ENCODE data around the gene TMEM187. TPM values are rescaled to one million over a fixed set of nuclear protein-coding genes. Genes with fewer than 3 reads are reported as not detected.

TMEM187 gene
- total and polyA plus RNA-seq, 2 donors from 2014 or later: 9.6 to 12.4 TPM

DNA sequence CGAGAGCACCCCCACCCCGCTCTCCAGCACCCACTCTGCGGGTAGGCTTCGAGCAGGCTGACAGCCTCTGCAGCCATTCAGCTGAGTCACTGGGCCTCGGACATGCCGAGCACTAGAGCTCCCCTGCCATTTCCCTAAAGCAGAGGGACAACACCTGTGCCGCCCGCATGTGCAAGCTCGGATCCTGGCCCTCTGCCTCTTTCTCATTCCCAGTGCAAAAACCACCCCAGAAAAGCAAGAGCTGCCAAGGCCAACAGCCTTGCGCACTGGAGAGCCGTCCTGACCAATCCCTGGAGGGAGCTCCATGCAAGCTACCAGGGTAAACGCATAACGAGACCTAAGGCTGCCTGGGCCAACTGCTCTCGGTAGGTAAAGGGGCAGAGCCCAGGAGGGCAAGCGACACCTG lies 6.3 kb upstream of the TMEM187 start:
- H3K27ac ChIP-seq (ENCODE audit: low read depth in 2 of 2, low read length in 2 of 2): no peak overlapping the region
- no peaks in the 10 kb centered on the region for H3K9me3 ChIP-seq (ENCODE audit: control insufficient read depth in 2 of 3, insufficient read depth in 1 of 3, low read length in 3 of 3)
- H3K36me3 ChIP-seq (ENCODE audit: control insufficient read depth in 2 of 3, insufficient read depth in 3 of 3, low read length in 3 of 3): peaks cover 4 to 13% (median 5%) of the 10 kb centered on the region in 3 donors
- H3K9ac ChIP-seq (ENCODE audit: low read length in 3 of 3): no peak overlapping the region
- no peaks in the 10 kb centered on the region for H3K27me3 ChIP-seq (ENCODE audit: control insufficient read depth, insufficient read depth, low read length)
- intact Hi-C loops (cut with DNase I): no loop called here
- no peak overlapping the region for H3K4me3 ChIP-seq (ENCODE audit: low read length in 3 of 3)
- DNase-seq (peak in 1 of 5 donors; percentile 71), FAIRE-seq (no peak)
- TF ChIP-seq CTCF (IDR thresholded peaks at IDR 0.05; ENCODE audit: borderline replicate concordance, extremely low read depth, insufficient read depth): no peak
- H3K4me1 ChIP-seq (ENCODE audit: control insufficient read depth in 2 of 3, insufficient read depth in 2 of 3, low read depth in 1 of 3, low read length in 3 of 3): peaks cover 0 to 34% (median 19%) of the 10 kb centered on the region in 3 donors

GRCh38 chrX:153966841-153967535 lies 5.6 kb upstream of the TMEM187 start:
- DNase-seq (peak in 1 of 5 donors; percentile 68), FAIRE-seq (no peak)
- Histone ChIP-seq H3K4me1 (ENCODE audit: control insufficient read depth in 2 of 3, insufficient read depth in 2 of 3, low read depth in 1 of 3, low read length in 3 of 3) (peaks cover 0 to 34% (median 19%) of the 10 kb centered on the region in 3 donors), H3K27me3 (ENCODE audit: control insufficient read depth, insufficient read depth, low read length) (no peaks in the 10 kb centered on the region), H3K36me3 (ENCODE audit: control insufficient read depth in 2 of 3, insufficient read depth in 3 of 3, low read length in 3 of 3) (peaks cover 0 to 7% (median 2%) of the 10 kb centered on the region in 3 donors), H3K9ac (ENCODE audit: low read length in 3 of 3) (no peak overlapping the region), H3K9me3 (ENCODE audit: control insufficient read depth in 2 of 3, insufficient read depth in 1 of 3, low read length in 3 of 3) (no peaks in the 10 kb centered on the region), H3K27ac (ENCODE audit: low read depth in 2 of 2, low read length in 2 of 2) (no peak overlapping the region), H3K4me3 (ENCODE audit: low read length in 3 of 3) (no peak overlapping the region)
- intact Hi-C loops (cut with DNase I): no loop called here
- TF ChIP-seq CTCF (IDR thresholded peaks at IDR 0.05; ENCODE audit: borderline replicate concordance, extremely low read depth, insufficient read depth): no peak

DNA sequence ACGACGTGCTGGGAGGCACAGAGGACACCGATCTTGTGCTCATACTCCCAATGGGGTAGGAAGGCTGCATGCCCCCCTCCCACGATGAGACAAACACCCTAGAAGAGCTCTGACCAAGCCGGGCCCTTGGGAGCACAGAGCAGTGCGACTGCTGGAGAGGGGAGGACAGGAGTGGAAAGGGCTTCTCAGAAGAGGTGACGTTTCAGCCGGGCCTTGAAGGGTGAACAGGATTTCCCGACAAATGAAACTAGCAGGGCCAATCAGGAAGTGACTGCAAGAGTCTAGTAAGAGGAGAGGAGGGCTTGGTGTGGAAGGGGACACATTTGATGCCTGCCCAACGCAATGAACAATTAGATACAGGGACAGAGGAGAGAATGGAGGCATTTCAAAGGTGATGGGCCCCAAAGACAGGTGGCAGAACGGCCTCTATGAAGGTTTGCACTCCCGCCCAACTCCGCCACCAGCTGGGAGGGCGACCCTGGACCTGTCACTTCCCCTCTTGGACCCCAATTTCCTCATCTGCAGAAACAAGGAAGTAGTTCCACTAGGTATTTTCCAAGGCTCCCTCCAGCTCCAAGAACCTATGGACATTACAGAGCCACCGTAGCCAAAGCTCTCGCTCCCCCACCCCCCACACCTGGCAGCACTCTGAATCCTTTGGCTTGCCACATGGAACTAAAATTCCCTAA lies 4.9 kb upstream of the TMEM187 start:
- intact Hi-C loops (cut with DNase I): no loop called here
- Histone ChIP-seq H3K27me3 (ENCODE audit: control insufficient read depth, insufficient read depth, low read length) (no peaks in the 10 kb centered on the region), H3K4me1 (ENCODE audit: control insufficient read depth in 2 of 3, insufficient read depth in 2 of 3, low read depth in 1 of 3, low read length in 3 of 3) (peaks cover 0 to 34% (median 19%) of the 10 kb centered on the region in 3 donors), H3K4me3 (ENCODE audit: low read length in 3 of 3) (peak overlapping the region in 1 of 3 donors; percentile 13), H3K9ac (ENCODE audit: low read length in 3 of 3) (no peak overlapping the region), H3K36me3 (ENCODE audit: control insufficient read depth in 2 of 3, insufficient read depth in 3 of 3, low read length in 3 of 3) (peaks cover 0 to under 1% (median 0%) of the 10 kb centered on the region in 3 donors), H3K9me3 (ENCODE audit: control insufficient read depth in 2 of 3, insufficient read depth in 1 of 3, low read length in 3 of 3) (no peaks in the 10 kb centered on the region), H3K27ac (ENCODE audit: low read depth in 2 of 2, low read length in 2 of 2) (no peak overlapping the region)
- FAIRE-seq (no peak), DNase-seq (no peak)
- TF ChIP-seq CTCF (IDR thresholded peaks at IDR 0.05; ENCODE audit: borderline replicate concordance, extremely low read depth, insufficient read depth): no peak

Measured in kidney (tissue), 14 donors.